ENCODE results near the gene CHRNE. TPM values are rescaled to one million over a fixed set of nuclear protein-coding genes. Genes with fewer than 3 reads are reported as not detected.

CHRNE gene
- polyA plus RNA-seq, 1 donor (not counting 4 experiments of a cell fraction or from before 2014, with no cell fraction given): 0.04 TPM

DNA sequence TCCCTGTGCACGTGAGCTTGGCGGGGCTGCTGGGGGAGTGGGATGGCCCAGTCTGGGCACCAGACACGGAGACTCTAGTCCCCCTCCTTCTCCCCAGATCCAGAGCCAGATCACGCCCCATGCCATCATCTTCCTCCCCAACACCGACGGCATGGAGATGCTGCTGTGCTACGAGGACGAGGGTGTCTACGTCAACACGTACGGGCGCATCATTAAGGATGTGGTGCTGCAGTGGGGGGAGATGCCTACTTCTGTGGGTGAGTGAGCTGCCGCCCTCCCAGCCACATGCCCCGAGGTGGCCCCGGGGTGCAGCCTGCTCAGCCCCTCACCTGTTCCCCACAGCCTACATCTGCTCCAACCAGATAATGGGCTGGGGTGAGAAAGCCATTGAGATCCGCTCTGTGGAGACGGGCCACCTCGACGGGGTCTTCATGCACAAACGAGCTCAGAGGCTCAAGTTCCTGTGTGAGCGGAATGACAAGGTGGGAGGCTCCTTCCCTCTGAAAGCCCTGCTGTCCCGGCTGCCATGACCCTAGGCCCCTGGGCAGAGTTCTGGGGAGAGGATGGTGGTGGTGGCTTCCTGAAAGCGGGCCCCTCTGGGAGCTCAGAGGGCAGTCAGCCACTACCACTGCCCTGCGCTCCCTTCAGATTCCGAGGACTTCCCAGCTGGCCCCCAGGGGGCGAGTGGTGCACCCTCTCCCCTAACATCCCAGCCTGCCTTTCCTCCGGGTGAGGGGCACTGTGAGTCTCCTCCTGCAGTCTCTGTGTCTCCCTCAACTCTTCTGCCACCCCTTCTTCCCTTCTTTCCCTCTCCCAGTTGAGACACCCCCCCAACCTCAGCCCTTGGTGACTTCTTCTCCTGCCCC is 6.3 kb downstream of the CHRNE start:
- Histone ChIP-seq H3K9me3 (ENCODE audit: control insufficient read depth, low read depth, low read length) (no peaks in the 10 kb centered on the region), H2AFZ (ENCODE audit: control insufficient read depth, low read length) (no peak overlapping the region), H3K4me2 (ENCODE audit: control insufficient read depth, extremely low read depth, insufficient read depth, low read depth, low read length) (no peak overlapping the region), H3K9ac (ENCODE audit: control insufficient read depth, extremely low read depth, insufficient read depth, low read length) (no peak overlapping the region), H4K20me1 (ENCODE audit: control insufficient read depth, extremely low read depth, insufficient read depth, low read length) (peaks cover 10% of the 10 kb centered on the region), H3K4me3 (ENCODE audit: control insufficient read depth in 2 of 3, extremely low read depth in 1 of 3, insufficient read depth in 2 of 3, low read depth in 1 of 3, low read length in 3 of 3) (no peak overlapping the region), H3K79me2 (ENCODE audit: control insufficient read depth, insufficient read depth, low read length) (no peaks in the 10 kb centered on the region), H3K27ac (ENCODE audit: control insufficient read depth, insufficient read depth, low read length) (no peak overlapping the region), H3K36me3 (ENCODE audit: control insufficient read depth in 2 of 2, extremely low read depth in 1 of 2, insufficient read depth in 2 of 2, low read length in 2 of 2) (peaks cover 41 to 44% of the 10 kb centered on the region in 2 experiments), H3K4me1 (ENCODE audit: control insufficient read depth, extremely low read depth, insufficient read depth, low read length) (peaks cover 6% of the 10 kb centered on the region), H3K9me1 (ENCODE audit: control insufficient read depth, extremely low read depth, insufficient read depth, low read length) (no peaks in the 10 kb centered on the region), H3K27me3 (ENCODE audit: control insufficient read depth, extremely low read depth, insufficient read depth, low read length) (no peaks in the 10 kb centered on the region)
- dilution Hi-C loops (cut with MboI; ENCODE audit: extremely low pct_ligation_motif_present, low sequenced_read_pairs): no loop called here
- no peak for FAIRE-seq
- no peak for TF ChIP-seq EZH2 (IDR thresholded peaks at IDR 0.05; ENCODE audit: low read length)
- TF ChIP-seq, protein P1, sequence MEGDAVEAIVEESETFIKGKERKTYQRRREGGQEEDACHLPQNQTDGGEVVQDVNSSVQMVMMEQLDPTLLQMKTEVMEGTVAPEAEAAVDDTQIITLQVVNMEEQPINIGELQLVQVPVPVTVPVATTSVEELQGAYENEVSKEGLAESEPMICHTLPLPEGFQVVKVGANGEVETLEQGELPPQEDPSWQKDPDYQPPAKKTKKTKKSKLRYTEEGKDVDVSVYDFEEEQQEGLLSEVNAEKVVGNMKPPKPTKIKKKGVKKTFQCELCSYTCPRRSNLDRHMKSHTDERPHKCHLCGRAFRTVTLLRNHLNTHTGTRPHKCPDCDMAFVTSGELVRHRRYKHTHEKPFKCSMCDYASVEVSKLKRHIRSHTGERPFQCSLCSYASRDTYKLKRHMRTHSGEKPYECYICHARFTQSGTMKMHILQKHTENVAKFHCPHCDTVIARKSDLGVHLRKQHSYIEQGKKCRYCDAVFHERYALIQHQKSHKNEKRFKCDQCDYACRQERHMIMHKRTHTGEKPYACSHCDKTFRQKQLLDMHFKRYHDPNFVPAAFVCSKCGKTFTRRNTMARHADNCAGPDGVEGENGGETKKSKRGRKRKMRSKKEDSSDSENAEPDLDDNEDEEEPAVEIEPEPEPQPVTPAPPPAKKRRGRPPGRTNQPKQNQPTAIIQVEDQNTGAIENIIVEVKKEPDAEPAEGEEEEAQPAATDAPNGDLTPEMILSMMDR (optimal IDR thresholded peaks at IDR 0.05 in 1 of 3, IDR thresholded peaks at IDR 0.05 in 1 of 3, conservative IDR thresholded peaks at IDR 0.05 in 1 of 3; ENCODE audit: extremely low read depth in 1 of 3, insufficient read depth in 2 of 3, low read length in 3 of 3): no peak
- DNase-seq (ENCODE audit: low read depth, low spot score): no peak

DNA sequence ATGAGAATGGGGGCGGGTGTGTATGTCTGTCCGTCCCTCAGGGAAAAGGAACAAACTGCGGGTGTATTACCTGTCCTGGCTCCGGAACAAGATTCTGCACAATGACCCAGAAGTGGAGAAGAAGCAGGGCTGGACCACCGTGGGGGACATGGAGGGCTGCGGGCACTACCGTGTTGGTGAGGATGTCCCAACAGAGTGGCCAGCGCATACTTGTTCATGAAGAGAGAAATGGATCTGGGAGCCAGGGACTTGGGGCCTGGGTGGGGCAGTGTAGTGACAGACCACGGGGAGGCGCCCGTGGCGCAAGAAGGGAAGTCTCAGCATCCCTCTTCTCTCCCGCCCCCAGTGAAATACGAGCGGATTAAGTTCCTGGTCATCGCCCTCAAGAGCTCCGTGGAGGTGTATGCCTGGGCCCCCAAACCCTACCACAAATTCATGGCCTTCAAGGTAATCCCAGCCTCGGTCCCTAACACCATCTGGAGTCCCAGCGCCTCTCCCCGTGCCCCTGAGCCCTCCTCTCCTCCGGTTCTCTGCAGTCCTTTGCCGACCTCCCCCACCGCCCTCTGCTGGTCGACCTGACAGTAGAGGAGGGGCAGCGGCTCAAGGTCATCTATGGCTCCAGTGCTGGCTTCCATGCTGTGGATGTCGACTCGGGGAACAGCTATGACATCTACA is 7.1 kb downstream of the CHRNE start:
- DNase-seq (ENCODE audit: low read depth, low spot score) (no peak), FAIRE-seq (no peak)
- Histone ChIP-seq H2AFZ (ENCODE audit: control insufficient read depth, low read length) (no peak overlapping the region), H3K9me3 (ENCODE audit: control insufficient read depth, low read depth, low read length) (no peaks in the 10 kb centered on the region), H3K27me3 (ENCODE audit: control insufficient read depth, extremely low read depth, insufficient read depth, low read length) (no peaks in the 10 kb centered on the region), H3K4me1 (ENCODE audit: control insufficient read depth, extremely low read depth, insufficient read depth, low read length) (peaks cover 6% of the 10 kb centered on the region), H3K79me2 (ENCODE audit: control insufficient read depth, insufficient read depth, low read length) (no peaks in the 10 kb centered on the region), H3K9me1 (ENCODE audit: control insufficient read depth, extremely low read depth, insufficient read depth, low read length) (no peaks in the 10 kb centered on the region), H4K20me1 (ENCODE audit: control insufficient read depth, extremely low read depth, insufficient read depth, low read length) (peaks cover 10% of the 10 kb centered on the region), H3K9ac (ENCODE audit: control insufficient read depth, extremely low read depth, insufficient read depth, low read length) (no peak overlapping the region), H3K4me3 (ENCODE audit: control insufficient read depth in 2 of 3, extremely low read depth in 1 of 3, insufficient read depth in 2 of 3, low read depth in 1 of 3, low read length in 3 of 3) (no peak overlapping the region), H3K27ac (ENCODE audit: control insufficient read depth, insufficient read depth, low read length) (no peak overlapping the region), H3K4me2 (ENCODE audit: control insufficient read depth, extremely low read depth, insufficient read depth, low read depth, low read length) (no peak overlapping the region), H3K36me3 (ENCODE audit: control insufficient read depth in 2 of 2, extremely low read depth in 1 of 2, insufficient read depth in 2 of 2, low read length in 2 of 2) (peaks cover 44 to 45% of the 10 kb centered on the region in 2 experiments)
- TF ChIP-seq, protein P1 (optimal IDR thresholded peaks at IDR 0.05 in 1 of 3, IDR thresholded peaks at IDR 0.05 in 1 of 3, conservative IDR thresholded peaks at IDR 0.05 in 1 of 3; ENCODE audit: extremely low read depth in 1 of 3, insufficient read depth in 2 of 3, low read length in 3 of 3): peak in 2 of 3 experiments; percentile 2 to 33
- TF ChIP-seq EZH2 (IDR thresholded peaks at IDR 0.05; ENCODE audit: low read length): no peak
- dilution Hi-C loops (cut with MboI; ENCODE audit: extremely low pct_ligation_motif_present, low sequenced_read_pairs): no loop called here

Data from keratinocyte (primary cell).